DND-41 (cell line): Measurements from ENCODE around the gene PTPN21.

Experiments
- ATAC-seq: fragments of 200-7000 bp; cut with Tn5 transposase; 3 replicates; pipeline ENCODE4 v1.9.1; 2021; ENCODE audit warnings: low read depth; ENCODE audit not compliant: insufficient read depth
- DNase-seq: peaks from one replicate; pipeline ENCODE4 v3.0.0-alpha.2; 2020
- H2AFZ ChIP-seq: 2 replicates; pipeline ENCODE4 v1.6.0; 2012; ENCODE audit warnings: low read depth, low read length
- H3K27ac ChIP-seq: 2 replicates; pipeline ENCODE4 v1.5.1; 2012; ENCODE audit warnings: low read length, inconsistent platforms
- H3K27me3 ChIP-seq: fragments of 200-600 bp; sonication (generic); 2 replicates; pipeline ENCODE4 v1.6.0; 2012; ENCODE audit warnings: low read length, mild to moderate bottlenecking, inconsistent platforms; ENCODE audit not compliant: insufficient read depth, poor library complexity
- H3K36me3 ChIP-seq: 2 replicates; pipeline ENCODE4 v1.5.1; 2012; ENCODE audit warnings: low read length, inconsistent platforms; ENCODE audit not compliant: insufficient read depth
- H3K4me1 ChIP-seq: 2 replicates; pipeline ENCODE4 v1.5.1; 2012; ENCODE audit warnings: mild to moderate bottlenecking, low read length; ENCODE audit not compliant: insufficient read depth
- H3K4me2 ChIP-seq: 2 replicates; pipeline ENCODE4 v1.6.0; 2012; ENCODE audit warnings: mild to moderate bottlenecking, moderate library complexity, low read length, inconsistent platforms; ENCODE audit not compliant: insufficient read depth
- H3K4me3 ChIP-seq, 2 experiments: fragments of 200-600 bp in 1 of 2; shearing (Covaris generic) in 1 of 2; 2 replicates each; pipeline ENCODE4 v1.5.1; 2012 to 2016; ENCODE audit warnings: inconsistent platforms in 2 of 2, low read length in 2 of 2, mild to moderate bottlenecking in 2 of 2, low read depth in 1 of 2, moderate library complexity in 1 of 2
- H3K79me2 ChIP-seq: 2 replicates; pipeline ENCODE4 v1.6.0; 2012; ENCODE audit warnings: low read length, inconsistent platforms; ENCODE audit not compliant: insufficient read depth
- H3K9ac ChIP-seq: 2 replicates; pipeline ENCODE4 v1.6.0; 2012; ENCODE audit warnings: low read depth, mild to moderate bottlenecking, inconsistent platforms, low read length, moderate library complexity
- H3K9me3 ChIP-seq: 2 replicates; pipeline ENCODE4 v1.5.1; 2012; ENCODE audit warnings: low read length, moderate library complexity, mild to moderate bottlenecking, inconsistent platforms; ENCODE audit not compliant: insufficient read depth, severe bottlenecking
- H4K20me1 ChIP-seq: 2 replicates; pipeline ENCODE4 v1.6.0; 2012; ENCODE audit warnings: low read length; ENCODE audit not compliant: insufficient read depth
- EZH2 ChIP-seq: IDR thresholded peaks from 3 replicates; pipeline ENCODE4 v1.6.1; 2012; ENCODE audit warnings: borderline replicate concordance, low read depth, mild to moderate bottlenecking, moderate library complexity, low read length, inconsistent platforms; ENCODE audit not compliant: severe bottlenecking
- TF ChIP-seq, protein P1 (sequence below): IDR thresholded peaks from 2 replicates; pipeline ENCODE4 v1.5.1; 2012; ENCODE audit warnings: borderline replicate concordance, low read length, moderate library complexity, mild to moderate bottlenecking; ENCODE audit not compliant: poor library complexity, severe bottlenecking; ENCODE audit errors: extremely low read depth

Gene PTPN21

DNA sequence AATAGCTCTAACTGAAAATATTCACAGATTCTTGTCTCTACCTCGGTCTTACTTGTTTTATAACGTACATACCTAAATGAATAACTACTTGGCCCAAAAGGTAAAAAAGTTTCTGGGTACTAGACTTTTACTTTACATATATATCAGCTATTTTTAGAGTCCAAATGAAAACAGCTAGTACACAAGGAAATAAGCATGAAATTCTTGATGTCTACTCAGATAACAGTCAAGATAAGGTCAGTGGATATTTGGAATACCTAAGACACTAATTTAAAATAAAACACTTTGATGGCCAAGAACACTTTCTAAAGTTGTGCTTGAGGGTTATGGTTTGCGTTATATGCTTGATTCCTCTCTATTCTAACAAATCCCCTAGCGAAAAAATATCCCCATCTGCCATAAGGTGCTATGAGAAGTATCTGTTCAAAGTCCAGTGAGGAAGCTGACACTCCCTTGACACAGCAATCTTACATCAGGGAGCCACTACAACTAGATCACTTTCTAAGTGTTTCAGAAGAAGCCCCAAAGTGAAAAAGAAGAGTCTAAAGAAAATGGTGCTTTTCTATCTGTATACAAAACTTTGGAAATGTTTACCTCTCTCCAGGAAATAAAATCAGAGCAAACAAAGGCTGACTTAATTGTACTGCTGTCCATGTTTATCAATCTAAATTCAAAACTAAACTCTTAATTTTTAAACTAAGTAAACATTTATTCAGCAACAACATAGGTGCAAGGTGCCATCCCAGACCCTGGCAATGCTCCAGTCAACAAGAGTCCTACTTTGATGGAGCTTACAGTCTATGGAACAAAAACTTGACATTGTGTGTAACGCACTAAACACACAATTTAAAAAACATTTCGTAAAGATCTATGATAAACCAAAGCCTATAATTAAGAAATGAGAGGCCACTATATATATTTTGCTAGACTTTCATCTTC lies 11.7 kb downstream of the PTPN21 start:
- H3K4me2 ChIP-seq, result no peak overlapping the region
- ATAC-seq (no peak), DNase-seq (no peak)
- H3K36me3 ChIP-seq, result no peaks in the 10 kb centered on the region
- H2AFZ ChIP-seq, result no peak overlapping the region
- no peaks in the 10 kb centered on the region for H3K4me1 ChIP-seq
- no peak for TF ChIP-seq EZH2
- TF ChIP-seq, protein P1, sequence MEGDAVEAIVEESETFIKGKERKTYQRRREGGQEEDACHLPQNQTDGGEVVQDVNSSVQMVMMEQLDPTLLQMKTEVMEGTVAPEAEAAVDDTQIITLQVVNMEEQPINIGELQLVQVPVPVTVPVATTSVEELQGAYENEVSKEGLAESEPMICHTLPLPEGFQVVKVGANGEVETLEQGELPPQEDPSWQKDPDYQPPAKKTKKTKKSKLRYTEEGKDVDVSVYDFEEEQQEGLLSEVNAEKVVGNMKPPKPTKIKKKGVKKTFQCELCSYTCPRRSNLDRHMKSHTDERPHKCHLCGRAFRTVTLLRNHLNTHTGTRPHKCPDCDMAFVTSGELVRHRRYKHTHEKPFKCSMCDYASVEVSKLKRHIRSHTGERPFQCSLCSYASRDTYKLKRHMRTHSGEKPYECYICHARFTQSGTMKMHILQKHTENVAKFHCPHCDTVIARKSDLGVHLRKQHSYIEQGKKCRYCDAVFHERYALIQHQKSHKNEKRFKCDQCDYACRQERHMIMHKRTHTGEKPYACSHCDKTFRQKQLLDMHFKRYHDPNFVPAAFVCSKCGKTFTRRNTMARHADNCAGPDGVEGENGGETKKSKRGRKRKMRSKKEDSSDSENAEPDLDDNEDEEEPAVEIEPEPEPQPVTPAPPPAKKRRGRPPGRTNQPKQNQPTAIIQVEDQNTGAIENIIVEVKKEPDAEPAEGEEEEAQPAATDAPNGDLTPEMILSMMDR, result no peak
- no peak overlapping the region for H3K27ac ChIP-seq
- H3K4me3 ChIP-seq, result no peak overlapping the region
- H3K27me3 ChIP-seq, result no peaks in the 10 kb centered on the region
- H3K79me2 ChIP-seq, result no peaks in the 10 kb centered on the region
- H3K9ac ChIP-seq, result no peak overlapping the region
- H3K9me3 ChIP-seq, result no peaks in the 10 kb centered on the region
- H4K20me1 ChIP-seq, result no peaks in the 10 kb centered on the region

DNA sequence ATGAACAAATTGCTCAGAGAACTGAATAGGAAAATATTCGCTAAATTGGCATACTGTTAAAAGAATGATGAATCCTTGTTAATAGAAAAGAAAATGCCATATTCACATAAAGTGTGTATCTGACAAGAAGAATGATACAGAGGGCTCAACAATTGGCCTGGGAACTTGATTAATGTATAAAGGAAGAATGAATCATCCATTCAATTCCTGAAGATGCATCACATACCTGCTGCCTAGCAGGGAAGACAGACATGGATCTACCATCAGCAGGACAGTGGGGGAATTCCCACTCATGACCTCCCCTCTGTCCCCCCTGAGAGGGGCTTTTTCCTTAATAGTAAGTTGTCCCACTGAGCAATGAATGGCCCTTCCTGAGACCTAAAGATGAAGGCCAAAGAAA lies 13.5 kb downstream of the PTPN21 start:
- H3K9me3 ChIP-seq, result no peaks in the 10 kb centered on the region
- no peak for ATAC-seq

DNA sequence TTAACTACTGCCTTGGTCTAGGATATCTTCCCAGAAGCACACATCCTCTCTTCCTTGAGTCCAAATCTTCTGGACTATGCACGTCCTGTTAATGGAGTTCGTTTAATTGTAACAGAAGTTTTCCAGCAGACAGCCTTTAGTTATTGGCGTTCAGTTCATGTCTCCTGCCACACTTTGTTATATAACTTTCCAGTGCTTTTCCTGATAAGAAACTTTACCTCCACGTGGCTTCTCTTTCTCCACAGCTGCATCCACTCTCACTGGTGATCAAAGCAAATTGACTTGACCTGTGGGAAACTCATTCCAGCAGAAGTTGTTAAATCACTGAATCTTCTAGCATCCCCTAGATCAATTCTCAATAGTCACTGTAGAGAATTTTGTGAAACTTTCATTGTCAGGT lies 19.0 kb downstream of the PTPN21 start:
- Histone ChIP-seq H3K27me3 (no peaks in the 10 kb centered on the region), H4K20me1 (no peaks in the 10 kb centered on the region), H3K4me2 (no peak overlapping the region), H3K79me2 (no peaks in the 10 kb centered on the region), H3K27ac (no peak overlapping the region), H2AFZ (no peak overlapping the region), H3K4me1 (no peaks in the 10 kb centered on the region), H3K9me3 (no peaks in the 10 kb centered on the region), H3K4me3 (no peak overlapping the region), H3K9ac (no peak overlapping the region), H3K36me3 (no peaks in the 10 kb centered on the region)
- ATAC-seq (no peak), DNase-seq (no peak)
- TF ChIP-seq EZH2, result no peak
- TF ChIP-seq, protein P1, result no peak

More for the DNA sequence above, 13.5 kb downstream of the PTPN21 start:
- no peaks in the 10 kb centered on the region for H3K27me3 ChIP-seq
- no peak overlapping the region for H3K9ac ChIP-seq
- H4K20me1 ChIP-seq, result no peaks in the 10 kb centered on the region
- no peaks in the 10 kb centered on the region for H3K4me1 ChIP-seq
- no peak overlapping the region for H3K27ac ChIP-seq
- H3K79me2 ChIP-seq, result no peaks in the 10 kb centered on the region
- no peak overlapping the region for H3K4me3 ChIP-seq
- DNase-seq, result no peak
- H2AFZ ChIP-seq, result no peak overlapping the region
- H3K4me2 ChIP-seq, result no peak overlapping the region
- TF ChIP-seq, protein P1, result no peak
- no peak for TF ChIP-seq EZH2
- H3K36me3 ChIP-seq, result no peaks in the 10 kb centered on the region
